Trophoblast cell (in vitro differentiated cells and primary cell): Measurements from ENCODE around the gene BTN3A1.

Experiments
- DNase-seq, 2 donors: peaks; one replicate each; pipeline ENCODE4 v3.0.0-alpha.2; 2016
- H2AFZ ChIP-seq: 2 replicates; pipeline ENCODE4 v1.6.1; 2013; ENCODE audit warnings: low read length, moderate library complexity, mild to moderate bottlenecking; ENCODE audit not compliant: insufficient read depth, poor library complexity
- H2AK5ac ChIP-seq: 2 replicates; pipeline ENCODE4 v1.6.1; 2013; ENCODE audit warnings: mild to moderate bottlenecking, low read length
- H2BK120ac ChIP-seq: 2 replicates; pipeline ENCODE4 v1.6.1; 2013; ENCODE audit warnings: low read length, mild to moderate bottlenecking, moderate library complexity; ENCODE audit not compliant: insufficient read depth, poor library complexity
- H2BK12ac ChIP-seq: 2 replicates; pipeline ENCODE4 v1.6.1; 2013; ENCODE audit warnings: mild to moderate bottlenecking, low read length, moderate library complexity
- H2BK5ac ChIP-seq: 2 replicates; pipeline ENCODE4 v1.6.1; 2013; ENCODE audit warnings: low read length, low read depth, moderate library complexity, mild to moderate bottlenecking; ENCODE audit not compliant: poor library complexity
- H3K14ac ChIP-seq: 2 replicates; pipeline ENCODE4 v1.6.1; 2013; ENCODE audit warnings: mild to moderate bottlenecking, low read length
- H3K18ac ChIP-seq: 2 replicates; pipeline ENCODE4 v1.6.1; 2013; ENCODE audit warnings: mild to moderate bottlenecking, low read length
- H3K23ac ChIP-seq: 2 replicates; pipeline ENCODE4 v1.6.1; 2013; ENCODE audit warnings: low read length
- H3K27ac ChIP-seq: 2 replicates; pipeline ENCODE4 v1.5.1; 2013; ENCODE audit warnings: low read depth, mild to moderate bottlenecking, inconsistent platforms, low read length, moderate library complexity
- H3K27me3 ChIP-seq: 2 replicates; pipeline ENCODE4 v1.6.1; 2013; ENCODE audit warnings: inconsistent platforms, mild to moderate bottlenecking, low read length, moderate library complexity; ENCODE audit not compliant: insufficient read depth
- H3K36me3 ChIP-seq, 2 experiments: 1 replicate in 1 of 2; 2 replicates in 1 of 2; pipeline ENCODE4 v1.6.1; 2013; ENCODE audit warnings: low read length in 2 of 2, mild to moderate bottlenecking in 2 of 2, moderate library complexity in 1 of 2; ENCODE audit not compliant: insufficient read depth in 2 of 2, control insufficient read depth in 1 of 2
- H3K4ac ChIP-seq: 2 replicates; pipeline ENCODE4 v1.6.1; 2013; ENCODE audit warnings: low read depth, mild to moderate bottlenecking, low read length, moderate library complexity
- H3K4me1 ChIP-seq, 2 experiments: 1 replicate in 1 of 2; 2 replicates in 1 of 2; pipeline ENCODE4 v1.6.1; 2013; ENCODE audit warnings: low read length in 2 of 2, mild to moderate bottlenecking in 2 of 2, moderate library complexity in 1 of 2; ENCODE audit not compliant: insufficient read depth in 2 of 2, control insufficient read depth in 1 of 2
- H3K4me2 ChIP-seq: 2 replicates; pipeline ENCODE4 v1.6.1; 2013; ENCODE audit warnings: inconsistent platforms, mild to moderate bottlenecking, low read length, moderate library complexity
- H3K4me3 ChIP-seq: 2 replicates; pipeline ENCODE4 v1.5.1; 2013; ENCODE audit warnings: mild to moderate bottlenecking, low read depth, low read length, inconsistent platforms
- H3K79me1 ChIP-seq: one replicate; pipeline ENCODE4 v1.6.1; 2013; ENCODE audit warnings: low read length
- H3K79me2 ChIP-seq: 2 replicates; pipeline ENCODE4 v1.6.1; 2013; ENCODE audit warnings: low read length, mild to moderate bottlenecking; ENCODE audit not compliant: control insufficient read depth, insufficient read depth, poor library complexity
- H3K9ac ChIP-seq: 2 replicates; pipeline ENCODE4 v1.6.1; 2013; ENCODE audit warnings: mild to moderate bottlenecking, low read length
- H3K9me3 ChIP-seq: 2 replicates; pipeline ENCODE4 v1.6.1; 2013; ENCODE audit warnings: low read depth, mild to moderate bottlenecking, control low read depth, inconsistent platforms, low read length; ENCODE audit not compliant: insufficient read depth
- H4K12ac ChIP-seq: 2 replicates; pipeline ENCODE4 v1.6.1; 2013; ENCODE audit warnings: low read depth, mild to moderate bottlenecking, low read length, moderate library complexity
- H4K8ac ChIP-seq: 2 replicates; pipeline ENCODE4 v1.6.1; 2013; ENCODE audit warnings: low read depth, mild to moderate bottlenecking, low read length, moderate library complexity
- H4K91ac ChIP-seq: one replicate; pipeline ENCODE4 v1.6.1; 2013; ENCODE audit warnings: low read depth, mild to moderate bottlenecking, low read length, moderate library complexity
- WGBS: extraction: QIAGEN DNeasy Blood & Tissue Kit; methylation state at CpG from one replicate; pipeline ENCODE4 v1.1.7; 2013; ENCODE audit warnings: missing lambda C conversion rate; ENCODE audit not compliant: insufficient read length, insufficient coverage; ENCODE audit errors: extremely low coverage; 5-methylcytosine and 5-hydroxymethylcytosine counted together

BTN3A1 gene

DNA sequence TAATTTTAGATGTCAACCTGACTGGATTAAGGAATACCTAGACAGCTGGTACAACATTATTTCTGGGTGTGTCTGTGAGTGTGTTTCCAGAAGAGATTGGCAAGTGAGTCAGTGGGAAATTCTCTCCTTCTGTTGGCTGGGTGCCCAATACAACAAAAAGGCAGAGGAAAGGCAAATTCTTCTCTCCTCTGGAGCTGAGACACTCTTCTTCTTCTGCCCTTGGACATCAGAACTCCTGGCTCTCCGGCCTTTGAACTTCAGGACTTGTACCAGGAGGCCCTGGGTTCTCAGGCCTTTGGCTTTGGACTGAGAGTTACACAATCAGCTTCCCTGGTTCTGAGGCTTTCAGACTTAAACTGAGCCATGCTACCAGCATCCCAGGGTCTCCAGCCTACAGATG, 7.8 kb upstream of the BTN3A1 start:
- Histone ChIP-seq H3K36me3 (no peaks in the 10 kb centered on the region), H3K4ac (no peak overlapping the region), H3K9me3 (no peaks in the 10 kb centered on the region), H3K4me1 (no peaks in the 10 kb centered on the region), H3K18ac (no peak overlapping the region), H3K27me3 (no peaks in the 10 kb centered on the region), H4K12ac (no peak overlapping the region), H2BK120ac (no peak overlapping the region), H2AK5ac (no peak overlapping the region), H3K23ac (no peak overlapping the region), H3K79me2 (no peaks in the 10 kb centered on the region), H2BK12ac (no peak overlapping the region), H3K4me3 (no peak overlapping the region), H3K79me1 (no peaks in the 10 kb centered on the region), H4K91ac (no peak overlapping the region), H4K8ac (no peak overlapping the region), H3K14ac (no peak overlapping the region), H3K4me2 (no peak overlapping the region), H2BK5ac (no peak overlapping the region), H3K9ac (no peak overlapping the region), H3K27ac (no peak overlapping the region), H2AFZ (no peak overlapping the region)
- WGBS = no CpG with 5 or more reads among the region's 1 CpG
- DNase-seq = peak; percentile 49 to 56

- no CpG with 5 or more reads among the region's 1 CpG for WGBS
- Histone ChIP-seq H3K36me3 (no peaks in the 10 kb centered on the region), H3K9me3 (no peaks in the 10 kb centered on the region), H3K4me2 (no peak overlapping the region), H3K18ac (no peak overlapping the region), H2AFZ (no peak overlapping the region), H4K91ac (no peak overlapping the region), H3K27ac (no peak overlapping the region), H3K79me2 (no peaks in the 10 kb centered on the region), H4K12ac (no peak overlapping the region), H3K14ac (no peak overlapping the region), H3K23ac (no peak overlapping the region), H4K8ac (no peak overlapping the region), H3K4ac (no peak overlapping the region), H2BK12ac (no peak overlapping the region), H3K9ac (no peak overlapping the region), H2BK5ac (no peak overlapping the region), H2BK120ac (no peak overlapping the region), H3K4me1 (no peaks in the 10 kb centered on the region), H2AK5ac (no peak overlapping the region), H3K4me3 (no peak overlapping the region), H3K79me1 (no peaks in the 10 kb centered on the region), H3K27me3 (no peaks in the 10 kb centered on the region)
- no peak for DNase-seq
Measured at GRCh38 chr6:26398555-26398954, 3.5 kb upstream of the BTN3A1 start.

GRCh38 chr6:26400626-26401025, 1.4 kb upstream of the BTN3A1 start:
- no peaks in the 10 kb centered on the region for H3K79me1 ChIP-seq
- H3K14ac ChIP-seq = no peak overlapping the region
- H3K4me2 ChIP-seq = no peak overlapping the region
- H4K8ac ChIP-seq = no peak overlapping the region
- no peak overlapping the region for H3K4me3 ChIP-seq
- H3K4me1 ChIP-seq = no peaks in the 10 kb centered on the region
- no peaks in the 10 kb centered on the region for H3K36me3 ChIP-seq
- H3K27ac ChIP-seq = no peak overlapping the region
- H3K4ac ChIP-seq = no peak overlapping the region
- no peak overlapping the region for H2BK12ac ChIP-seq
- no peaks in the 10 kb centered on the region for H3K79me2 ChIP-seq
- no peak overlapping the region for H3K23ac ChIP-seq
- H3K9ac ChIP-seq = no peak overlapping the region
- no peak overlapping the region for H2AFZ ChIP-seq
- no peak overlapping the region for H2BK5ac ChIP-seq
- no CpG with 5 or more reads among the region's 2 CpGs for WGBS
- no peak for DNase-seq
- no peak overlapping the region for H2BK120ac ChIP-seq
- H4K12ac ChIP-seq = no peak overlapping the region
- H3K27me3 ChIP-seq = no peaks in the 10 kb centered on the region
- H4K91ac ChIP-seq = no peak overlapping the region
- H3K18ac ChIP-seq = no peak overlapping the region
- no peaks in the 10 kb centered on the region for H3K9me3 ChIP-seq
- no peak overlapping the region for H2AK5ac ChIP-seq

GRCh38 chr6:26401389-26401986, 587 bp upstream of the BTN3A1 start:
- no peak for DNase-seq
- Histone ChIP-seq H3K27me3 (no peaks in the 10 kb centered on the region), H3K79me2 (no peaks in the 10 kb centered on the region), H3K18ac (no peak overlapping the region), H4K91ac (no peak overlapping the region), H2BK120ac (no peak overlapping the region), H4K12ac (no peak overlapping the region), H3K9ac (no peak overlapping the region), H2AK5ac (no peak overlapping the region), H2AFZ (no peak overlapping the region), H3K23ac (no peak overlapping the region), H3K14ac (no peak overlapping the region), H3K36me3 (no peaks in the 10 kb centered on the region), H4K8ac (no peak overlapping the region), H2BK12ac (no peak overlapping the region), H3K27ac (no peak overlapping the region), H3K9me3 (no peaks in the 10 kb centered on the region), H3K4me3 (no peak overlapping the region), H3K4me2 (no peak overlapping the region), H3K79me1 (no peaks in the 10 kb centered on the region), H3K4ac (no peak overlapping the region), H2BK5ac (no peak overlapping the region), H3K4me1 (no peaks in the 10 kb centered on the region)
- WGBS = no CpG with 5 or more reads among the region's 7 CpGs
